IMR-90 (cell line): Measurements from ENCODE around the gene PSEN2. TPM values are rescaled to one million over a fixed set of nuclear protein-coding genes. Genes with fewer than 3 reads are reported as not detected.
A peak's percentile ranks its signal among the peaks of the same experiment; 100 is the strongest.

Experiments used
- ATAC-seq: fragments of 200-7000 bp; cut with Tn5 transposase; 2 replicates; pipeline ENCODE4 v1.9.1; 2020; ENCODE audit warnings: low read depth, mild to moderate bottlenecking, moderate library complexity
- BruUV-seq: library from RNA; stranded (reverse); fragments of 400-500 nt; replicated peaks from 2 replicates; lab custom pipeline; 2021; lab: Mats Ljungman, UMichigan
- CTCF ChIA-PET: fragments of 300-600 bp; formaldehyde crosslinking; extraction: SDS; loops from one replicate; lab custom pipeline; 2021; ENCODE audit warnings: antibody characterized with exemption; lab: Yijun Ruan, JAX
- POLR2A ChIA-PET: fragments of 300-600 bp; sonication (Branson Sonifier 250); formaldehyde crosslinking; loops from one replicate; lab custom pipeline; 2022; ENCODE audit warnings: antibody characterized with exemption; ENCODE audit not compliant: unreplicated experiment; lab: Charles Lee
- DNase-seq: peaks from one replicate; pipeline ENCODE4 v3.0.0; 2013
- H2AFZ ChIP-seq: replicated peaks from 2 replicates; pipeline ENCODE3; 2013; ENCODE audit warnings: low read length, mild to moderate bottlenecking; ENCODE audit not compliant: poor library complexity
- H2AK5ac ChIP-seq: 2 replicates; pipeline ENCODE4 v1.6.1; 2013; ENCODE audit warnings: low read depth, low read length, inconsistent platforms
- H2AK9ac ChIP-seq: replicated peaks from 2 replicates; pipeline ENCODE3; 2013; ENCODE audit warnings: mild to moderate bottlenecking, low read depth, low read length, moderate library complexity; ENCODE audit not compliant: poor library complexity
- H2BK120ac ChIP-seq: 2 replicates; pipeline ENCODE4 v1.6.1; 2013; ENCODE audit warnings: low read depth, low read length, inconsistent platforms
- H2BK15ac ChIP-seq: 3 replicates; pipeline ENCODE4 v1.6.1; 2013; ENCODE audit warnings: low read depth, low read length, inconsistent platforms
- H2BK20ac ChIP-seq: 2 replicates; pipeline ENCODE4 v1.6.1; 2013; ENCODE audit warnings: low read depth, mild to moderate bottlenecking, inconsistent platforms, low read length, moderate library complexity
- H2BK5ac ChIP-seq: 2 replicates; pipeline ENCODE4 v1.6.1; 2013; ENCODE audit warnings: mild to moderate bottlenecking, low read depth, low read length, inconsistent platforms; ENCODE audit not compliant: poor library complexity, severe bottlenecking
- H3K14ac ChIP-seq: replicated peaks from 2 replicates; pipeline ENCODE4 v1.6.1; 2013; ENCODE audit warnings: low read depth, low read length, inconsistent platforms
- H3K18ac ChIP-seq: 2 replicates; pipeline ENCODE4 v1.6.1; 2013; ENCODE audit warnings: low read depth, low read length, control low read depth
- H3K23ac ChIP-seq: 2 replicates; pipeline ENCODE4 v1.6.1; 2013; ENCODE audit warnings: low read depth, low read length, inconsistent platforms
- H3K27ac ChIP-seq: 2 replicates; pipeline ENCODE4 v1.5.1; 2013; ENCODE audit warnings: mild to moderate bottlenecking, control low read depth, low read length; ENCODE audit not compliant: insufficient read depth
- H3K27me3 ChIP-seq: 2 replicates; pipeline ENCODE4 v1.6.1; 2013; ENCODE audit warnings: low read length; ENCODE audit not compliant: control insufficient read depth, insufficient read depth
- H3K36me3 ChIP-seq: 2 replicates; pipeline ENCODE4 v1.6.1; 2013; ENCODE audit warnings: low read length, mixed read lengths; ENCODE audit not compliant: control insufficient read depth, insufficient read depth
- H3K4ac ChIP-seq: 2 replicates; pipeline ENCODE4 v1.6.1; 2013; ENCODE audit warnings: low read depth, low read length, inconsistent platforms
- H3K4me1 ChIP-seq: 2 replicates; pipeline ENCODE4 v1.6.1; 2013; ENCODE audit warnings: low read length, mixed read lengths; ENCODE audit not compliant: control insufficient read depth, insufficient read depth
- H3K4me2 ChIP-seq: 2 replicates; pipeline ENCODE4 v1.6.1; 2013; ENCODE audit warnings: low read depth, mild to moderate bottlenecking, control low read depth, low read length, moderate library complexity
- H3K4me3 ChIP-seq: 2 replicates; pipeline ENCODE4 v1.5.1; 2013; ENCODE audit warnings: low read depth, mild to moderate bottlenecking, control low read depth, low read length, moderate library complexity; ENCODE audit not compliant: insufficient read depth
- H3K56ac ChIP-seq: 2 replicates; pipeline ENCODE4 v1.6.1; 2013; ENCODE audit warnings: low read length, inconsistent platforms; ENCODE audit not compliant: insufficient read depth; ENCODE audit errors: extremely low read depth
- H3K79me1 ChIP-seq, 2 experiments: 2 replicates each; pipeline ENCODE4 v1.6.1; 2013; ENCODE audit warnings: low read length in 2 of 2, inconsistent platforms in 1 of 2, low read depth in 1 of 2
- H3K9ac ChIP-seq: 2 replicates; pipeline ENCODE4 v1.6.1; 2013; ENCODE audit warnings: low read depth, low read length, control low read depth
- H3K9me1 ChIP-seq: 2 replicates; pipeline ENCODE4 v1.6.1; 2013; ENCODE audit warnings: low read length, inconsistent platforms; ENCODE audit not compliant: insufficient read depth
- H3K9me3 ChIP-seq: 2 replicates; pipeline ENCODE4 v1.6.1; 2013; ENCODE audit warnings: low read length; ENCODE audit not compliant: control insufficient read depth, insufficient read depth
- H4K20me1 ChIP-seq: 2 replicates; pipeline ENCODE4 v1.6.1; 2013; ENCODE audit warnings: low read length, inconsistent platforms; ENCODE audit not compliant: insufficient read depth
- H4K5ac ChIP-seq: 2 replicates; pipeline ENCODE4 v1.6.1; 2013; ENCODE audit warnings: mild to moderate bottlenecking, low read depth, low read length, control low read depth
- H4K8ac ChIP-seq, 2 experiments: 2 replicates each; pipeline ENCODE4 v1.6.1; 2013; ENCODE audit warnings: low read depth in 2 of 2, low read length in 2 of 2, control low read depth in 1 of 2, inconsistent platforms in 1 of 2
- H4K91ac ChIP-seq: 2 replicates; pipeline ENCODE4 v1.6.1; 2013; ENCODE audit warnings: low read depth, low read length, inconsistent platforms; ENCODE audit not compliant: insufficient read depth
- BHLHE40 ChIP-seq: fragments of 150-350 bp; IDR thresholded peaks from 2 replicates; pipeline ENCODE4 v1.6.1; 2016; ENCODE audit warnings: mild to moderate bottlenecking, low read depth, low read length
- CEBPB ChIP-seq: IDR thresholded peaks from 2 replicates; pipeline ENCODE4 v1.6.1; 2012; ENCODE audit warnings: low read depth, low read length, improper control_type of control experiment
- CHD1 ChIP-seq: IDR thresholded peaks from 2 replicates; pipeline ENCODE4 v1.6.1; 2012; ENCODE audit warnings: low read depth, low read length, improper control_type of control experiment
- FOS ChIP-seq: fragments of 150-350 bp; IDR thresholded peaks from 2 replicates; pipeline ENCODE4 v1.6.1; 2016; ENCODE audit warnings: low read depth, low read length
- MAFK ChIP-seq: IDR thresholded peaks from 2 replicates; pipeline ENCODE4 v1.6.1; 2012; ENCODE audit warnings: low read depth, low read length, improper control_type of control experiment
- MAZ ChIP-seq: IDR thresholded peaks from 2 replicates; pipeline ENCODE4 v1.6.1; 2012; ENCODE audit warnings: low read depth, mild to moderate bottlenecking, low read length, improper control_type of control experiment, moderate library complexity, borderline replicate concordance
- POLR2A ChIP-seq: IDR thresholded peaks from 2 replicates; pipeline ENCODE4 v1.6.1; 2012; ENCODE audit warnings: mild to moderate bottlenecking, low read depth, low read length
- RAD21 ChIP-seq: IDR thresholded peaks from 2 replicates; pipeline ENCODE4 v1.6.1; 2012; ENCODE audit warnings: low read length, improper control_type of control experiment
- RFX5 ChIP-seq: IDR thresholded peaks from 2 replicates; pipeline ENCODE4 v1.8.0; 2012; ENCODE audit warnings: low read depth, mild to moderate bottlenecking, low read length, moderate library complexity
- SMC3 ChIP-seq: fragments of 150-350 bp; IDR thresholded peaks from 2 replicates; pipeline ENCODE4 v1.6.1; 2016; ENCODE audit warnings: low read depth, mild to moderate bottlenecking, antibody characterized with exemption, low read length, moderate library complexity
- WGBS, 2 experiments: methylation state at CpG; one replicate each; pipeline versions ENCODE4 v1.1.5 to v1.1.7; 2013; ENCODE audit warnings: missing lambda C conversion rate in 2 of 2; ENCODE audit not compliant: insufficient read length in 1 of 2; ENCODE audit errors: extremely low coverage in 2 of 2; 5-methylcytosine and 5-hydroxymethylcytosine counted together
- dilution Hi-C: fragments of 300-500 bp; cut with HindIII; formaldehyde crosslinking; loops from one replicate; pipeline ENCODE4 v1.14.3; 2018; ENCODE audit warnings: low sequenced_read_pairs; ENCODE audit not compliant: unreplicated experiment
- in situ Hi-C: fragments of 300-500 bp; cut with MboI; formaldehyde crosslinking; loops from 3 replicates; pipeline ENCODE4 v1.14.3; 2019; ENCODE audit warnings: low sequenced_read_pairs, inconsistent platforms, mixed read lengths
- intact Hi-C: fragments of 100-400 bp; cut with micrococcal nuclease; formaldehyde crosslinking; loops from 2 replicates; pipeline ENCODE4 v1.10.0; 2022
- polyA plus RNA-seq, 3 experiments: library from polyadenylated mRNA; depleted of rRNA; stranded (reverse); fragments of >200 nt; gene quantifications; 2 replicates each; pipeline ENCODE4 v1.2.3, GENCODE V29; 2012; ENCODE audit warnings: low replicate concordance in 1 of 3
- total RNA-seq: library from RNA; depleted of rRNA; stranded (reverse); fragments of >200 nt; gene quantifications from 2 replicates; pipeline ENCODE4 v1.2.3, GENCODE V29; 2012
- TF ChIP-seq, protein P1 (sequence below): conservative IDR thresholded peaks from 2 replicates; pipeline ENCODE4 v1.5.1; 2012; ENCODE audit warnings: mild to moderate bottlenecking, low read depth, low read length, improper control_type of control experiment
- TF ChIP-seq, protein P2 (sequence below): fragments of 150-350 bp; IDR thresholded peaks from 2 replicates; pipeline ENCODE4 v1.6.1; 2016; ENCODE audit warnings: low read depth, mild to moderate bottlenecking, low read length, moderate library complexity, borderline replicate concordance
- TF ChIP-seq, protein P3 (sequence below): fragments of 150-350 bp; IDR thresholded peaks from 2 replicates; pipeline ENCODE4 v1.6.1; 2017; ENCODE audit warnings: mild to moderate bottlenecking, antibody characterized with exemption, low read length, low read depth

PSEN2 gene
- total and polyA plus RNA-seq, 2 of the 4 experiments (the other 2 are of a cell fraction) = 15.0 to 24.4 TPM

DNA sequence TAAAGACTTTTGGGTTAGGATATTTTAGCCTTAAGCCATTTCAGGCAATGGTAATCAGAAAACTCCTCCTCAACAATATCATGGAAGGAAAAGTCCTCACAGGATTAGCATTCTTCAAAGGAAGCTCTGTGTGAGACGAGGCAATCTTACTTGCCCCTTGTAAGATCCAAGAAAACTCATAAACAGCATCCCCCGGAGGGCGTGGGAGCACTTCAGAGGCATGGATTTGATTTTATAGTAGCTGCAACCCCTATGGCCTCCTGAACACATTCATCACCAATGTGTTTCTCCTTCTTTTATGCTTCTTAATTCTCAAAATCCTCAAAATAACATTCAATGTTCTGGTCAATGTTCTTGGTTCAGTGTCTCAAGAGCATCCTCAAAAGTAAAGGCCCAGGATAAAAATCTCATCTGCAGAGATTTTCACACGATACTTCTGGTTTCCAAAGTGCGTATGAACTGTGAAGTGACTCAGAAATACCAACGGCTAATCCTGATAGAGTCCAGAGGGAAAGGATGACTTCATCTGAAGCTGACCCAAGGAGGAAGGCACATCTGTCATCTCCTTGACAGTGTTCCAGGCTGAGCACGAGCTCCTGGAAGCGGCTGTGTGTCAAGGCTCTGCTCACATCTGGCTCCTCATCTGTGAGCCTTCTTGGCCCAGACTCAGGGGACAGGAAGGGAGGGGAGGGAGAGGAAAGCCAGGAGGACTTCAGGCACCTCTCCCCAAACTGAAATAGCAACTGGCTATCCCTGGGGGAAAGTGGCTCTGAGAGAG, 49.3 kb upstream of the PSEN2 start:
- H3K9me3 ChIP-seq = no peaks in the 10 kb centered on the region
- DNase-seq (peak; percentile 100), ATAC-seq (peak; percentile 94)
- peak overlapping the region; percentile 62 for H2BK20ac ChIP-seq
- peaks cover 5% of the 10 kb centered on the region; the same call in 1 of the 2 replicates for H3K4me1 ChIP-seq
- in situ Hi-C loops (loop anchor here (5.0 kb wide), 1 partner anchor 184 kb away; no protein-coding TSS in a partner anchor), dilution Hi-C loops (no loop called here), intact Hi-C loops (loop anchor here (1.0 to 5.0 kb wide), 2 partner anchors 84 to 119 kb away; partner anchors contain the start of gene ITPKB)
- H4K91ac ChIP-seq = peak overlapping the region; percentile 16; the same call in 1 of the 2 replicates
- H4K8ac ChIP-seq = peak overlapping the region in 1 of 2 experiments; percentile 62; a peak in 2 of 4 replicates
- no peaks in the 10 kb centered on the region for H3K27me3 ChIP-seq
- 62% methylated on average over 2 of the region's 8 CpGs; no CpG with 5 or more reads in 1 of the 2 experiments for WGBS, 2 experiments
- peak overlapping the region; percentile 24; the same call in 1 of the 2 replicates for H3K4me2 ChIP-seq
- H3K9me1 ChIP-seq = no peaks in the 10 kb centered on the region
- H3K4ac ChIP-seq = no peak overlapping the region
- H3K18ac ChIP-seq = peak overlapping the region; percentile 57
- H2BK15ac ChIP-seq = peak overlapping the region; percentile 50; the same call in 1 of the 3 replicates
- BruUV-seq = no TSS peak
- H3K9ac ChIP-seq = no peak overlapping the region
- no peak overlapping the region; the same call in 1 of the 2 replicates for H2AK5ac ChIP-seq
- POLR2A ChIA-PET = no interaction called here
- H2AK9ac ChIP-seq = no peak overlapping the region
- no peaks in the 10 kb centered on the region for H4K20me1 ChIP-seq
- no peak overlapping the region for H3K56ac ChIP-seq
- H3K36me3 ChIP-seq = no peaks in the 10 kb centered on the region
- CTCF ChIA-PET = interaction anchor here (0.5 to 1.0 kb wide), 4 partner anchors 62 to 1620 kb away, joined by 3 to 4 read pairs (median 3); no protein-coding TSS in a partner anchor
- H3K27ac ChIP-seq = peak overlapping the region; percentile 36; the same call in 1 of the 2 replicates
- peak overlapping the region; percentile 48 for H2AFZ ChIP-seq
- H3K4me3 ChIP-seq = no peak overlapping the region
- no peak overlapping the region; the same call in 1 of the 2 replicates for H2BK120ac ChIP-seq
- no peak overlapping the region for H2BK5ac ChIP-seq
- H3K79me1 ChIP-seq = no peaks in the 10 kb centered on the region
- H4K5ac ChIP-seq = peak overlapping the region; percentile 61; the same call in 1 of the 2 replicates
- no peak overlapping the region for H3K23ac ChIP-seq
- 0 out of 2 replicates have a peak overlapping the region, but pooled peaks have one; percentile 27 for H3K14ac ChIP-seq
- TF ChIP-seq BHLHE40 (peak; percentile 93), RAD21 (peak; percentile 33; the same call in 1 of the 2 replicates), SMC3 (0 out of 2 replicates have a peak, but pooled peaks have one; percentile 5), CHD1 (no peak), RFX5 (no peak), FOS (peak; percentile 88), MAZ (peak; percentile 35; the same call in 1 of the 2 replicates), MAFK (no peak), POLR2A (no peak), CEBPB (peak; percentile 35; the same call in 1 of the 2 replicates)
- TF ChIP-seq, protein P1, sequence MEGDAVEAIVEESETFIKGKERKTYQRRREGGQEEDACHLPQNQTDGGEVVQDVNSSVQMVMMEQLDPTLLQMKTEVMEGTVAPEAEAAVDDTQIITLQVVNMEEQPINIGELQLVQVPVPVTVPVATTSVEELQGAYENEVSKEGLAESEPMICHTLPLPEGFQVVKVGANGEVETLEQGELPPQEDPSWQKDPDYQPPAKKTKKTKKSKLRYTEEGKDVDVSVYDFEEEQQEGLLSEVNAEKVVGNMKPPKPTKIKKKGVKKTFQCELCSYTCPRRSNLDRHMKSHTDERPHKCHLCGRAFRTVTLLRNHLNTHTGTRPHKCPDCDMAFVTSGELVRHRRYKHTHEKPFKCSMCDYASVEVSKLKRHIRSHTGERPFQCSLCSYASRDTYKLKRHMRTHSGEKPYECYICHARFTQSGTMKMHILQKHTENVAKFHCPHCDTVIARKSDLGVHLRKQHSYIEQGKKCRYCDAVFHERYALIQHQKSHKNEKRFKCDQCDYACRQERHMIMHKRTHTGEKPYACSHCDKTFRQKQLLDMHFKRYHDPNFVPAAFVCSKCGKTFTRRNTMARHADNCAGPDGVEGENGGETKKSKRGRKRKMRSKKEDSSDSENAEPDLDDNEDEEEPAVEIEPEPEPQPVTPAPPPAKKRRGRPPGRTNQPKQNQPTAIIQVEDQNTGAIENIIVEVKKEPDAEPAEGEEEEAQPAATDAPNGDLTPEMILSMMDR = no peak
- TF ChIP-seq, protein P2, sequence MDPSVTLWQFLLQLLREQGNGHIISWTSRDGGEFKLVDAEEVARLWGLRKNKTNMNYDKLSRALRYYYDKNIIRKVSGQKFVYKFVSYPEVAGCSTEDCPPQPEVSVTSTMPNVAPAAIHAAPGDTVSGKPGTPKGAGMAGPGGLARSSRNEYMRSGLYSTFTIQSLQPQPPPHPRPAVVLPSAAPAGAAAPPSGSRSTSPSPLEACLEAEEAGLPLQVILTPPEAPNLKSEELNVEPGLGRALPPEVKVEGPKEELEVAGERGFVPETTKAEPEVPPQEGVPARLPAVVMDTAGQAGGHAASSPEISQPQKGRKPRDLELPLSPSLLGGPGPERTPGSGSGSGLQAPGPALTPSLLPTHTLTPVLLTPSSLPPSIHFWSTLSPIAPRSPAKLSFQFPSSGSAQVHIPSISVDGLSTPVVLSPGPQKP = no peak
- TF ChIP-seq, protein P3, sequence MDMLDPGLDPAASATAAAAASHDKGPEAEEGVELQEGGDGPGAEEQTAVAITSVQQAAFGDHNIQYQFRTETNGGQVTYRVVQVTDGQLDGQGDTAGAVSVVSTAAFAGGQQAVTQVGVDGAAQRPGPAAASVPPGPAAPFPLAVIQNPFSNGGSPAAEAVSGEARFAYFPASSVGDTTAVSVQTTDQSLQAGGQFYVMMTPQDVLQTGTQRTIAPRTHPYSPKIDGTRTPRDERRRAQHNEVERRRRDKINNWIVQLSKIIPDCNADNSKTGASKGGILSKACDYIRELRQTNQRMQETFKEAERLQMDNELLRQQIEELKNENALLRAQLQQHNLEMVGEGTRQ = no peak
